ENCODE data around the gene EN2. TPM values are rescaled to one million over a fixed set of nuclear protein-coding genes. Genes with fewer than 3 reads are reported as not detected.

The EN2 gene
- total RNA-seq, 1 donor from 2014 or later, result not detected

GRCh38 chr7:155455776-155456737 lies 1.9 kb upstream of the EN2 start:
- no peak overlapping the region for H3K27ac Mint-ChIP-seq
- peaks cover 15% of the 10 kb centered on the region for H3K4me1 Mint-ChIP-seq
- DNase-seq (ENCODE audit: low spot score in 2 of 2, unreplicated experiment in 2 of 2), result no peak
- H3K4me3 Mint-ChIP-seq, result no peak overlapping the region
- no peaks in the 10 kb centered on the region for H3K36me3 Mint-ChIP-seq
- H3K9me3 Mint-ChIP-seq, result no peaks in the 10 kb centered on the region
- H3K27me3 Mint-ChIP-seq (ENCODE audit: low read depth), result peaks cover 89% of the 10 kb centered on the region
- TF ChIP-seq CTCF (IDR thresholded peaks at IDR 0.05; ENCODE audit: unreplicated experiment), result no peak

- DNase-seq (ENCODE audit: low spot score in 2 of 2, unreplicated experiment in 2 of 2), result no peak
- H3K27me3 Mint-ChIP-seq (ENCODE audit: low read depth), result peaks cover 89% of the 10 kb centered on the region
- H3K27ac Mint-ChIP-seq, result no peak overlapping the region
- H3K36me3 Mint-ChIP-seq, result no peaks in the 10 kb centered on the region
- peaks cover 14% of the 10 kb centered on the region for H3K4me1 Mint-ChIP-seq
- H3K9me3 Mint-ChIP-seq, result no peaks in the 10 kb centered on the region
- peak overlapping the region; percentile 60 for H3K4me3 Mint-ChIP-seq
- TF ChIP-seq CTCF (IDR thresholded peaks at IDR 0.05; ENCODE audit: unreplicated experiment), result no peak
Measured at GRCh38 chr7:155456738-155457543, 988 bp upstream of the EN2 start.

- Mint-ChIP-seq H3K4me3 (peak overlapping the region; percentile 60), H3K36me3 (no peaks in the 10 kb centered on the region), H3K9me3 (no peaks in the 10 kb centered on the region), H3K4me1 (peaks cover 14% of the 10 kb centered on the region), H3K27me3 (ENCODE audit: low read depth) (peaks cover 89% of the 10 kb centered on the region), H3K27ac (no peak overlapping the region)
- no peak for DNase-seq (ENCODE audit: low spot score in 2 of 2, unreplicated experiment in 2 of 2)
- no peak for TF ChIP-seq CTCF (IDR thresholded peaks at IDR 0.05; ENCODE audit: unreplicated experiment)
Measured at GRCh38 chr7:155457544-155458110, 302 bp upstream of the EN2 start.

GRCh38 chr7:155458878-155459699 lies 1.2 kb downstream of the EN2 start:
- no peak for TF ChIP-seq CTCF (IDR thresholded peaks at IDR 0.05; ENCODE audit: unreplicated experiment)
- H3K9me3 Mint-ChIP-seq, result no peaks in the 10 kb centered on the region

More at GRCh38 chr7:155458878-155459699, 1.2 kb downstream of the EN2 start:
- H3K36me3 Mint-ChIP-seq, result no peaks in the 10 kb centered on the region
- H3K4me1 Mint-ChIP-seq, result peaks cover 14% of the 10 kb centered on the region
- H3K4me3 Mint-ChIP-seq, result peak overlapping the region; percentile 37
- H3K27ac Mint-ChIP-seq, result no peak overlapping the region
- H3K27me3 Mint-ChIP-seq (ENCODE audit: low read depth), result peaks cover 90% of the 10 kb centered on the region
- DNase-seq (ENCODE audit: low spot score in 2 of 2, unreplicated experiment in 2 of 2), result no peak

All from mesothelial cell of epicardium (in vitro differentiated cells).